IPS-15b (cell line): Measurements from ENCODE around the gene SNX32.

Source experiments
- H3K27me3 ChIP-seq: one replicate; pipeline ENCODE4 v1.6.1; 2013; ENCODE audit warnings: low read length; ENCODE audit not compliant: control insufficient read depth, insufficient read depth
- H3K36me3 ChIP-seq: one replicate; pipeline ENCODE4 v1.6.1; 2013; ENCODE audit warnings: low read length; ENCODE audit not compliant: control insufficient read depth, insufficient read depth
- H3K4me1 ChIP-seq: one replicate; pipeline ENCODE4 v1.6.1; 2013; ENCODE audit warnings: mild to moderate bottlenecking, low read length; ENCODE audit not compliant: control insufficient read depth, insufficient read depth
- H3K4me3 ChIP-seq: one replicate; pipeline ENCODE4 v1.5.1; 2013; ENCODE audit warnings: low read depth, low read length
- H3K9ac ChIP-seq: one replicate; pipeline ENCODE4 v1.6.1; 2013; ENCODE audit warnings: low read depth, mild to moderate bottlenecking, low read length
- H3K9me3 ChIP-seq: one replicate; pipeline ENCODE4 v1.6.1; 2013; ENCODE audit warnings: mild to moderate bottlenecking, low read length; ENCODE audit not compliant: control insufficient read depth, insufficient read depth

SNX32 gene

DNA sequence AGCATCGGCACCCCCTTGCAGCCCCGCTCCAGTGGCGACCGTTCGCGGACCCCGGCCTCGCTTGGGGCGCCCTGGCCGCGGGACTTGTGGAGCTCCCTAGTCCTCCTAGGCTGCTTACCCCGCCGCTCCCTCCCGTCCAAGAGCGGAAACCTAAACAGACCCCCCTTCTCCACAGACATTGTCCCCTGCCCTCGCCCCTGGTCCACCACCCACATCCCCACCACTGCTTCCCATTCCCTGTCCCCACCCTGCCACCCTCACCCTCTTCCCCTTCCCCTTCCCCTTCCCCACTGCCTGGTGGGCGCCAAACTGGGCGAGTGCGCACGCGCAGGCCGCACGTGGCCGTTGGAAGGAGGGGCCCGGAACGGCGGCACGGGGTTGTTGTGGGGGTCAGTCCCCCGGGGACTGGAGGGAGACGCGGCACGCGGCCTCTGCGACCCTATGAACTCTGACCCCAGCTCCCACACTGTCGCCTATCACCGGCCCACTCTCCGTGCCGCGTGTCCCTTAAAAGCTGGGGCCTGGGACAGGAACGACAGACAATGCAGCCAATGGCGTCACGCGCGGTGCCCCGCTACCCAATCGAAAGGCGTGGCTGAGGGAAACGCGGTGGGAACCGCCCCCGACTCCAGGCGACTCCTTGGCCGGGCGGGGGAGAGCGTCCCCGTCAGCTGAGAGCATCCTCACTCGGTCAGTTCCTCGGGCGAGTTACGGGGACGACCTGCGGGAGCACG is at the start of gene SNX32:
TSS of gene SNX32 (plus strand) at position 667 of the 734 bp plus-strand sequence. CDS start 103 bp downstream, outside the sequence.
- Histone ChIP-seq H3K4me3 (peak within 1 kb of the TSS; percentile 77), H3K27me3 (peaks cover 26% of the 10 kb centered on the region), H3K9ac (peak within 1 kb of the TSS; percentile 78), H3K4me1 (peaks cover 8% of the 10 kb centered on the region), H3K9me3 (no peaks in the 10 kb centered on the region), H3K36me3 (no peaks in the 10 kb centered on the region)

DNA sequence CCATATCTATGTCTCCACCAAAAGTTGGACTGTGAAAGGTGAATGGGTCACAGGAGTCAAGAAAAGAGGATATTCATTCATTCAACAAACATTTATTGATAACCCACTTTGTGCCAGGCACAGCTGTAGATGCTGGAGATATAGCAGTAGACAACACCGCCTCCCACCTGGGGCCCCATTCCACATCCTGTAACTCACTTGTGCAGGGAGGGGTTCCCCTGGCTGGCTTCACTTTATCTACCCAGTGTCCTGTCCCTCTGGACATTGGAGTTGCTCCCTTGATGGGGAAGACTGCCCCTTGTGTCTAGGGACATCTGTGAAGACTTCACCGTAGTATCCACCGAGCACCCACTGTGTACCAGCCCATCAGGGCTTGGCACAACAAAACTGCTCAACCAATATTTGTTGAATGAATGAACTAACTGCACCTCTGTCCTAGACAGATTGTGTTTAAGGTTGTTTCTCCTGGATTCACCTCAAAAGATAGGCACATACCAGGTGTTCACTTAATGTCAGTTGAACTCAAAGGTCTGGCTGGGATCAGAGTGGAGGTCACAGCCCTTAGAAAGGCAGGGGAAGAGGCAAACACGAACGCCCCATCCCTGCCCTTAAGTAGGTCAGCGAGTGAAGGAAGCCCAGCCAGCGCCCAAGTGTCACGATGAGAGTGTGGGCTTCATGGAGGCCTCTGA is 48.3 kb upstream of the SNX32 start:
- Histone ChIP-seq H3K4me3 (peak overlapping the region; percentile 53), H3K9me3 (no peaks in the 10 kb centered on the region), H3K27me3 (peaks cover 43% of the 10 kb centered on the region), H3K9ac (no peak overlapping the region), H3K36me3 (no peaks in the 10 kb centered on the region), H3K4me1 (peaks cover 18% of the 10 kb centered on the region)

DNA sequence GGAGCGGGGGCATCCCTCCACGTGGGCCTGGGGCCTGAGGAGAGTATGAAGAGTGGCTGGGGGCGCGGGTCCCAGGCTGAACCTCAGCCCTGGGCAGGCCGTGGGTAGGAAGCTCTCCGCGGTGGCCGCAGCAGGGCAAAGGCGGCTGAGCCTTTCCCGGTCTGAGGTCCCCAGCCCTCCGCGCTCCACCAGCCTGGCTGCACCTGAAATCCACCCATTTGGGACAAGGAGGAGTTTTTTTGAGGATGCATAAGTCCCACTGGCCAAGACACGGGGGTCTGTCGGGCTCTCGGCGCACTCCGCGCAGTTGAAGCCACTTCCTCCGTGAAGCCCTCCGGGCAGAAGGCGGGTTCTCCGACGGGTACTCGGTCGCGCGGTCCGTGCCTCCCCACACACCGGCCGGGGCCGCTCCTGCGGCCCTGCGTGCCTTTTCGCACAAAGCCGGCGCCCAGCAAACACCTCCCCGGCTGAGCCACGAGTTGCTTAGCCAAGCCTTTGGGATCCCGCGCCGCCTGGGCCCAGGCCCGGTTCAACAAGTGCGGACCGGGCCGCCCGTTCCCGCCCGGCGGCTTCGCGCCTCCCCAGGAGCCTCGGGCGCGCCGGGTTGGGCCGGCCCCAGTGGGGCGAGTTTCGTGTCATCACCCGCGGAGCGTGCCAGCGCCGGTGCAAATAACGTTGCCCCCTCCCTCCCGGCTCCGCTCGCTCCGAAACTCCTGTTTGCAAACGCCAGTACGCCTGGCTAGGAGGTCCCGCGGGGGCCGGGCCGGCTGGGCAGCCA is 47.6 kb upstream of the SNX32 start:
- H3K27me3 ChIP-seq, result peaks cover 43% of the 10 kb centered on the region

DNA sequence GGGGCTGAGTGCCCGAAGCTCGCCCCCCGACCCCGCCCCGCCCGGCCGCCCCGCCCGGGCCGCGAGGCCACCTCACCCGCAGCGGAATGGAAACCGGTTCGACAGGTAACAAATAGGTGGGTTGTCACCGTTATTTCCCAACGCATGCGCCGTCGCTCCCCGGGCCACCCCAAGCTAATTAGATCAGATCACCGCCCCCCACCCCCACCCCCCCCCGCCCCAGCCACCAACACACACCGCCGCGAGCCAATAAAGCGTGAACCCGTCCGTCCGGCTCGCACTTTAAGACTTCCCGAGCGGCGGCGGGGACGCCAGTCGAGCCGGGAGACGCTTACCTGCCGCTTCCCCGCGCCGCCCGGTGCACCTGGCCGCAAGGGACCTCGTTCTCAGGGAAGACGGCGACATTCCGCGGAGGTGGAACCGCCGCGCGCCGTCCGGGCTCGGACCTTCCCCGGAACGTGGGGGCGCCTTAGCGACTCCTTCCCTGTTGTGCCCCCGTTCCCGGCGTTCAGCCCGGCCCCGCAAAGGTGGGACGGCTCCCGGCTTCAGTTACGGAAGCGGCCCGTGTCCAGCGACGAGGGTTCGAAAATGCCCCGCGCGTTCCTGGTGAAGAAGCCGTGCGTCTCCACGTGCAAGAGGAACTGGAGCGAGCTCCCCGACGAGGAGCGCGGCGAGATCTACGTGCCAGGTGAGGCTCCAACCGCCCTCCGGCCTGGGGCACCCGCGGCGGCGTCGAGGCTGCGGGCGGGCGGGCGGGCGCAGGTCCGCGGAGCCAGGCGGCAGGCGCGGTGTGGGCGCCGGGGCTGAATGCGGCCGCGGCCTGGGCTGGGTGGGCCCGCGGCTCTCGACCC is 46.8 kb upstream of the SNX32 start, which contains the start of gene OVOL1:
TSS of gene OVOL1 (plus strand) at position 278 of the 851 bp plus-strand sequence. CDS start at position 589, 311 bp downstream.
- H3K9ac ChIP-seq, result peak within 1 kb of the TSS; percentile 24
- peaks cover 41% of the 10 kb centered on the region for H3K27me3 ChIP-seq
- H3K4me1 ChIP-seq, result peaks cover 20% of the 10 kb centered on the region
- H3K36me3 ChIP-seq, result peaks cover 5% of the 10 kb centered on the region
- peak within 1 kb of the TSS; percentile 82 for H3K4me3 ChIP-seq
- H3K9me3 ChIP-seq, result no peaks in the 10 kb centered on the region

More for the DNA sequence above, 47.6 kb upstream of the SNX32 start:
- Histone ChIP-seq H3K9me3 (no peaks in the 10 kb centered on the region), H3K9ac (no peak overlapping the region), H3K4me3 (peak overlapping the region; percentile 53), H3K36me3 (peaks cover 5% of the 10 kb centered on the region), H3K4me1 (peaks cover 20% of the 10 kb centered on the region)

DNA sequence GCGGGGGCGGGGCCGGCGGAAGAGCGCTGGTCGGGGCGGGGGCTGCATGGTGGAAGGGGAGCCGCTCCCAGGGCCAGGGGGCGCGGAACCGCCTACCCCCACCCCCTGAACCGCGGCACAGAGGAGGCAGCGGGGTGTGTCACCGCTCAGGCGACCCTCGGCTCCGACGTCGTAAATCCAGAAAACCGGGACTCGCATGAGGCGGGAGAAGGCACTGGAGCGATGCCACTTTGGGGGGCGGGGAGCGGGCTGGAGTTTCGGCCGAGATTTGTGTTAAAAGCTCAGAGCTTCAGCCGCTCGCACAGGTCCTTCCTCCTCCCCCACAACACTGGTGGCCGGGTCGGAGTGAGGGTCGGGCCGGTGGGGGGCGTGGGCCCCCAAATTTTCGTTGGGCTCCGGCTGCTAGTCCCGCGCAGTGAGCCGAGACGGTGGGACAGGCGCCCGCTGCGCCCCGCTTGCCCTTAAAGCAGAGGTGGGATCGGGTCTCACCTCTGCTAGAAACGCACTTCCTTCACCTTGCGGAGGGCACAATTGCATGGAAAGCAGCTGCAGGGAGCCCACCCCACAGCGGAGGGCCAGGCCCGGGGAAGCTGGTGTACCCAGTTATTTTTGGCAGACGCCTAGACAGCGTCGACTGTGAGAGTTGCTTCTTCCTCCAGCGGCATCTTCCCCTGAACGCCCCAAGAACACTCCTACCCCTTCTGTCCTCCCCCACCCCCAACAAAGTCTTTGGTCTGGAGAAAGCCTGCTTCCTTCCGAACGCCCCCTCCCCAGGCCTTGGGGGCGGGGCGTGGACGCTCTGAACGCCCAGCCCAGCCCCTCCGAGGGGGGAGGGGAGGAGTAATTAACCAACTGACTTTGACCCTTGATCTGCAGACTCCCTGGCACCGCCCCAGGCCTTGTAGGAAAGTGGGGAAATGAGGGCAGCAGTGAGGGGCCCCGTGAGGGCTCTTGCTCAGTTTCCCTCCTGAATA is 45.8 kb upstream of the SNX32 start:
- H3K27me3 ChIP-seq, result peaks cover 32% of the 10 kb centered on the region
- H3K36me3 ChIP-seq, result peaks cover 5% of the 10 kb centered on the region
- H3K4me3 ChIP-seq, result peak overlapping the region; percentile 82
- H3K9ac ChIP-seq, result peak overlapping the region; percentile 24
- no peaks in the 10 kb centered on the region for H3K9me3 ChIP-seq
- peaks cover 19% of the 10 kb centered on the region for H3K4me1 ChIP-seq

DNA sequence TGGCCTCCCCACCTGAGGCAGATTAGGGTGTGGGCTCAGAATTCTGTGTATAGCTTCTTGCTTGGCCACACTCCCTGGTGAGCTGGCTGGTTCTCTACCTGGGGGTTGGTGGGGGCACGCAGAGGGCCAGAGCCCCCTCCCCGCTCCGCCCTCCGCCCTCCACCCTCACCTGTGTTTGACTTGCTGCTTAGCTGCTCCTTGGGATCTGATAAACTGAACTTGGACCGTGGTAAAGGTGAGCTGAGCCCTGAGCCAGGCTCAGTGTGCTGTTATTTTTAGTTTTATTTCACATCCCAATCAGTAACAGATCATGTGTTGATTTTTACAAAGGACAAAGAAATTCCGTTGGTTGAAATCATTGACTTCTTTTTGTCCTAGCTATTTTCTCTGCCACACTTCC is 44.9 kb upstream of the SNX32 start:
- Histone ChIP-seq H3K4me1 (peaks cover 17% of the 10 kb centered on the region), H3K4me3 (peak overlapping the region; percentile 82), H3K36me3 (peaks cover 5% of the 10 kb centered on the region), H3K9me3 (no peaks in the 10 kb centered on the region), H3K9ac (peak overlapping the region; percentile 9), H3K27me3 (peaks cover 29% of the 10 kb centered on the region)

DNA sequence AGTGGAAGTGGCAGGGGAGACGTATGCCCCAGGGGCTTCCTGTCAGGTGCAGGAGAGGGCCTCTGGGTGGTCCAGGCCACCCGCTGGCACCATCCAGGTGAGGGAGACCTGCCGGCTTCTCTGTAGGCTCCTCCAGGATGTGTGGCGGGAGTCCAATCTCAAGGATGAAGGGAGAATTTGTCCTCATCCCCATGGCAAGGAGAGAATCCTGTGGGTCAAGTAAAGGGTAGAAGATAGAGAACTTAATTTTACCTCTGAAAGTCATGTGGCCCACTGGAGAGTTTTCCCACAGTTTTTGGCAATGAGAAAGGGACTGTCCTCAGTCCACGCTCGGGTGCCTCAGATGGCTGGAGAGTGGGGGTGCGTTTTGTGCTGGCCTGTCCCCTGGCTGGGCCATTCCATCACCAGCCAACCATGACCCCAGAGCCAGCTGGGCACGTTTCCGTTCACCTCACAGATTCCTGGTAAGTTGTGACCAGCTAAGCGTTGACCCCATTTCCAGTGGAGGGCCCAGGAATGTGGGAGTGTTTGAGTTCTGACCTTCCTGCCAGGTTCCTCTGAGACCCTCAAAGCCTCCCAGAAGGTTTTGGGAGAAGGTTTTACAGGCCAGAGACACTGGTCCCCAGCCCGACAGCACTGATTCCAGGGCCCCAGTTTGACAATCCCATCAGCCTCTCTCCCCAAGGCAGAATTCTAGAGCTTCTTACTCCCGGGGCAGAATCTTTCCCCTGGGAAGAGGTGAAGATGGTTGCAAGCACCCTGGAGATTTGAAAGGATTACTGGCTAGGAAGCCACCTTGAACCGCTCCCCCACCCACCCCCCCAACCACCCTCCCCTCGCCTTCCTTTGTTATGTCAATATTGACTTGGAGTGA is 44.3 kb upstream of the SNX32 start:
- no peak overlapping the region for H3K9ac ChIP-seq
- H3K4me1 ChIP-seq, result peaks cover 17% of the 10 kb centered on the region
- H3K9me3 ChIP-seq, result no peaks in the 10 kb centered on the region
- peaks cover 8% of the 10 kb centered on the region for H3K36me3 ChIP-seq
- peaks cover 26% of the 10 kb centered on the region for H3K27me3 ChIP-seq
- H3K4me3 ChIP-seq, result no peak overlapping the region

DNA sequence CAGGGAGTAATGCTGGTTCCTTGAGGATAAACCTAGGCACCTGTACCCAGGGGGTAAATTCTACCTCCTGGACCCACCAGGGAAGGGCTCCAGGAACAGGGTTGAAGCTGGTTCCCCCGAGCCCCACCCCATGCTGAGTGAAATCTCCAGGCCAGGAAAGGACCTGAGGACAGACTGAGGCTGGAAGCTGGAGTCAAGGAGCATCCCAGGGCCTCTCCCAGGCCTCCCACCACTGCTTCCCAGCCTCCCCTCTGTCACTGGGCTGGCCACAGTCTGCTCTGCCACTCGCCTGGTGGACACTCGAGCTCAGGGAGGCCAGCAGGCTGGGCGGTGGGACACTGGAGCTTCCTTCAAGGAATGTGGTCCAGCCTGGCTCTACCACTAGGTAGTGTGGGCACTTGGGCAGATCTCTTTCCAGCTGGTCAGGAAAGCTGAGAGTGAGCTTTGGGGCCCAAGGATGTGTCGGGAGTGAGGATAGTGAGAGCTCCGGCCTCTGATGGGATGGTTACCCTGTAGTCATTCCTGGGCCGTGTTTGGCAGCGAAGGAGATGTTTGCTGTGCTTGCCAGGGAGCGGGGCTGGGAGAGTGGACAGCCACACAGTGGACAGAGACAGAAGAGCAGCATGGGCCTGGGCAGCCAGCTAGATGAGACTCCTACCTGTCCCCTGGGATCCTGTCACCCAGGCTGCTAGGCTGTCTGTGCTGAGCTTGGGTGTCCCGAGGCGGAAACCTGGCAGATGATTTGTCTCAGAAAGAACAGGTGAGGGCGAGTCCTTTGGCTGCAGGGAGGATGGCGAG is 43.5 kb upstream of the SNX32 start:
- H3K9ac ChIP-seq, result no peak overlapping the region
- H3K9me3 ChIP-seq, result no peaks in the 10 kb centered on the region
- no peak overlapping the region for H3K4me3 ChIP-seq
- H3K4me1 ChIP-seq, result peaks cover 17% of the 10 kb centered on the region
- H3K27me3 ChIP-seq, result peaks cover 20% of the 10 kb centered on the region
- peaks cover 13% of the 10 kb centered on the region for H3K36me3 ChIP-seq

DNA sequence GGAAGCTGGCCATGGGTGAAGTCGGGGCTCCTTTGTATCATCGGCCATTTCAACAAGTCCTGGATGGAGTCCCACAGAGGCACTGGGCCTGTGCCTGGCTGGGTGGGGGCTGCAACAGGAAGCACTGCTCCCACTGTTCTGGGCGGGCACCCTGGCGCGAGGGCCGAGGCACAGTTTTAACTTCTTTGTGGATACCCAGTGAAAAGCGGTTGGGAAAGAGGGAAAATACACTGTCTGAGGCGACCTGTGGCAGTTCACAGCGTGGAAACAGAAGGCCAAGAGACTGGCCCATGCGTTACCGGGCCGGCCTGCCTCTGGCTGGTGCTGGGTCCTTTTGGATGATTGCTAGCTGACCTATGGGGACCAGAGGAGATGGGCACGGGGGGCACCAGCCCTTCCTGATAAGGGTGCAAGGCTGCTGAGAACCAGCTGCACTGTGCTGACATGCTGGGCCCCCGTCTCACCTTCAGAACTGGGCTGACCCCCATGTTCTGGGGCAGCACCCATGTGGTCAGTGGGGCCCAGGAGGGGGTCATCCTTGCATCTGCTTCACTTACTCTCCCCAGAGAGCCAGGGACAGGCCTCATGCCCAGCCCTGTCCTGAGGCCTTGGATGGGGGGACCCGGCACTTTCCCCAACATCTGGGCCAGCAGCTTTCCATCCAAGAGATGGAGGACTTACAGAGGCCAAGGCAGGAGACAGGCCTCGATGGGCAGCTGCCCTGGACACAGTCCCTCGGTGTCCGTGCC is 42.7 kb upstream of the SNX32 start:
- H3K9me3 ChIP-seq, result no peaks in the 10 kb centered on the region
- H3K4me1 ChIP-seq, result peaks cover 17% of the 10 kb centered on the region

More for the DNA sequence above, 42.7 kb upstream of the SNX32 start:
- Histone ChIP-seq H3K4me3 (no peak overlapping the region), H3K36me3 (peaks cover 15% of the 10 kb centered on the region), H3K9ac (no peak overlapping the region), H3K27me3 (peaks cover 12% of the 10 kb centered on the region)
